Heart left ventricle (tissue), 13 donors: ENCODE data around the gene CEP112.

Source experiments
- CTCF ChIP-seq, 12 donors: fragments of 200-600 bp; sonication (generic) in 4 of 12; IDR thresholded peaks; one replicate each; pipeline versions ENCODE4 v1.5.0 to v1.8.0; 2018 to 2022; ENCODE audit warnings: antibody characterized with exemption in 12 of 12, mild to moderate bottlenecking in 5 of 12
- POLR2A ChIP-seq, 2 donors: fragments of 450-650 bp; IDR thresholded peaks; one replicate each; pipeline ENCODE4 v1.6.1; 2017; ENCODE audit warnings: antibody characterized with exemption in 2 of 2, mild to moderate bottlenecking in 2 of 2, moderate library complexity in 2 of 2
- donor health status: ischemic (EF 13 %, LVEDD 7.1; RV severe dilation, severe dysfunction).
- donor health status: DM: no; HTN: yes; CAD: no.
- donor health status: DM: no; HTN: no; CAD: no.
- donor health status: ischemic (EF 25% LVEDD 6.9; RV normal size, moderate dysfunction).
- donor health status: ischemic (EF 25% LVEDD 5.7; RV mildly dilated, moderate dysfunction).
- donor health status: ischemic (EF 35%, LVEDD 5.7; RV mildly dilated, moderate dysfunction).
- donor health status: nonischemic (EF 11% LVEDD 7.7; RV severe dilation, severe dysfunction).
- donor health status: DM: yes; HTN: yes; CAD: no.
- donor health status: PGD.
- donor health status: ischemic (EF 29% LVEDD 5.4; RV normal size, mild dysfunction).
- donor health status: nonischemic (EF 23%, LVEDD 6.1; RV moderate dilation, normal function).

GRCh38 chr17:65633988-65634387 lies 557.9 kb downstream of the CEP112 start:
- TF ChIP-seq CTCF (IDR thresholded peaks at IDR 0.05): no peak
- no peak for TF ChIP-seq POLR2A (IDR thresholded peaks at IDR 0.05)
